Mucosa of gallbladder (tissue), 1 donor: Measurements from ENCODE around the gene RSRP1. TPM values are rescaled to one million over a fixed set of nuclear protein-coding genes. Genes with fewer than 3 reads are reported as not detected.
A peak's percentile ranks its signal among the peaks of the same experiment; 100 is the strongest.
"Not testable (repeated sequence)": the region's sequence is repeated elsewhere in the genome, so short reads cannot be mapped to it uniquely, and the experiment has no call there.

Source experiments
- DNase-seq: peaks from one replicate; pipeline ENCODE4 v3.0.0-alpha.2; 2020; ENCODE audit warnings: low spot score
- total RNA-seq: library from RNA; stranded (reverse); gene quantifications from one replicate; pipeline ENCODE4 v1.2.1, GENCODE V29; 2021
- donor health status: DM: no; HTN: no; CAD: no.

RSRP1 gene
- 192 TPM for total RNA-seq

GRCh38 chr1:25247024-25247828, at the start of gene RSRP1:
TSS of gene RSRP1 (minus strand) at chr1:25247454. CDS start at chr1:25246963, 491 bp downstream.
- DNase-seq = peak; percentile 99

- not testable (repeated sequence) for DNase-seq
These were observed 49.2 kb upstream of the RSRP1 start for GRCh38 chr1:25296501-25296900.

- DNase-seq = not testable (repeated sequence)
These were observed 47.9 kb upstream of the RSRP1 start for GRCh38 chr1:25294889-25295826.

- DNase-seq = not testable (repeated sequence)
These were observed 46.2 kb upstream of the RSRP1 start for GRCh38 chr1:25293426-25293825.

- not testable (repeated sequence) for DNase-seq
These were observed 42.8 kb upstream of the RSRP1 start for GRCh38 chr1:25290043-25290442.

- DNase-seq = not testable (repeated sequence)
These were observed 41.4 kb upstream of the RSRP1 start for GRCh38 chr1:25288573-25289101.

- DNase-seq = not testable (repeated sequence)
These were observed 39.9 kb upstream of the RSRP1 start for GRCh38 chr1:25287164-25287563.

GRCh38 chr1:25285862-25286261, 38.6 kb upstream of the RSRP1 start:
- not testable (repeated sequence) for DNase-seq

GRCh38 chr1:25279693-25280111, 32.4 kb upstream of the RSRP1 start:
- DNase-seq = not testable (repeated sequence)

- not testable (repeated sequence) for DNase-seq
These were observed 31.5 kb upstream of the RSRP1 start for GRCh38 chr1:25278790-25279189.

GRCh38 chr1:25278358-25278757, 31.1 kb upstream of the RSRP1 start:
- DNase-seq = not testable (repeated sequence)

GRCh38 chr1:25277295-25277694, 30.0 kb upstream of the RSRP1 start:
- DNase-seq = not testable (repeated sequence)

GRCh38 chr1:25275648-25276047, 28.4 kb upstream of the RSRP1 start:
- not testable (repeated sequence) for DNase-seq

- DNase-seq = not testable (repeated sequence)
These were observed 25.0 kb upstream of the RSRP1 start, which contains the start of gene RHD for GRCh38 chr1:25272238-25272637. TSS of gene RHD (plus strand) at chr1:25272509. CDS start at chr1:25272548, 39 bp downstream.

- not testable (repeated sequence) for DNase-seq
These were observed 21.0 kb upstream of the RSRP1 start for GRCh38 chr1:25268143-25268760.

- peak; percentile 87 for DNase-seq
These were observed 20.3 kb upstream of the RSRP1 start for GRCh38 chr1:25267288-25268142.

- DNase-seq = not testable (repeated sequence)
These were observed 19.5 kb upstream of the RSRP1 start for GRCh38 chr1:25266554-25267287.

- DNase-seq = not testable (repeated sequence)
These were observed 13.1 kb upstream of the RSRP1 start for GRCh38 chr1:25260336-25260735.

- DNase-seq = not testable (repeated sequence)
These were observed 12.6 kb upstream of the RSRP1 start for GRCh38 chr1:25259813-25260212.

GRCh38 chr1:25257196-25257595, 9.9 kb upstream of the RSRP1 start:
- no peak for DNase-seq
